Measurements from ENCODE around the gene ADPRM. TPM values are rescaled to one million over a fixed set of nuclear protein-coding genes. Genes with fewer than 3 reads are reported as not detected.
"Not testable (repeated sequence)": the region's sequence is repeated elsewhere in the genome, so short reads cannot be mapped to it uniquely, and the experiment has no call there.

The ADPRM gene
- 9.2 and 13.5 TPM in 2 replicates for total RNA-seq

DNA sequence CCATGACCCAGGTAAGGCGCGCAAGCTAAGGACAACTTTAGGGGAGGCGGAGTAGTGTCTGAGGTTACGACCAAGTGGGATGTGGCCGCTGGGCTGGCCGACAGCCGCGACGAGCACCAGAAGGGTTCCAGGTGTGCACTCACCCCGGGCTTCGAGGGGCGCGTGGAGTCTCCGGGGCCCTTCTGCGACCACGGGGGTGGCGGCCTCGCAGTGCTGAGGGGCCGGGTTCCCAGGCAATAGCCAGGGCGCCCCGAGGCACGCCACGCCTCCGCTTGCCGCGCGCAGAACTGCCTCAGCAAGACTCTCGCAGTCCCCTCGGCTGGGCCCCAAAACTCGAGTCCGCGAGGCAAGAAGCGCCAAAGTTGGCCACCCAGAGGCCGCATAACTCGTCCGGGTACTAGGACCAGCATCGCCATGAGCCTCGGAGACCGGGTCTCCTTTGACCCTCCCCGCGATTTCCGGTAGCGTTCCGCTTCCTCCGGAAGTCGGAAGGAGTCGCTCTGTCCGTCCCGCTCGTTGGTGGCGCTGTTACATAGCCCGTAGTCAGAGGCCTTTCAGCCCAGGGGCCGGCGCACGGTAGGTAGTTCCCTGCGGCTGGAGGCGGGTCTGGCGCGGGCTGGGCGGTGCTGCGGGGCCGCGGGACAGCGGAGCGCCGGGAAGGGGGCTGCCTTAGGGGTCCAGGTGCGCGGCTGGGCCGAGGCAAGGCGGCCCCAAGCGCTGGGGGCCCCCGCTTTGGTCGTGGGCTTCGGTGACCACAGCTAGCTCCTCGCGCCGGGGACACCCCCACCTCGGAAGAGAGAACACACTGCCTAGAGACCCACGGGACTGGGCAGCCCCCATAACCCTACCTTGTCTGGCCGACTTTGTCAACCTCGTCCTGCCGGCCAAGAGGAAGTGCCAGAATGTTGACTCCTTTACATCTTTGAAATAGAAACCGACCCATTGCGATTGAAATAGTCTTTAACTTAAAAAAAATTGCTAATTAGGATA, at the start of gene ADPRM, which contains the start of gene SCO1:
ADPRM (plus strand) TSS at position 503 of the 990 bp plus-strand sequence. CDS start 7,333 bp downstream, outside the sequence.
SCO1 (minus strand) TSS at position 442 of the 990 bp plus-strand sequence; CDS start at position 416, 26 bp downstream.
- DNase-seq (ENCODE audit: low read depth, low spot score), result peak; percentile 83

GRCh38 chr17:10648381-10648780, 49.0 kb upstream of the ADPRM start:
- no peak for DNase-seq (ENCODE audit: low read depth, low spot score)

DNA sequence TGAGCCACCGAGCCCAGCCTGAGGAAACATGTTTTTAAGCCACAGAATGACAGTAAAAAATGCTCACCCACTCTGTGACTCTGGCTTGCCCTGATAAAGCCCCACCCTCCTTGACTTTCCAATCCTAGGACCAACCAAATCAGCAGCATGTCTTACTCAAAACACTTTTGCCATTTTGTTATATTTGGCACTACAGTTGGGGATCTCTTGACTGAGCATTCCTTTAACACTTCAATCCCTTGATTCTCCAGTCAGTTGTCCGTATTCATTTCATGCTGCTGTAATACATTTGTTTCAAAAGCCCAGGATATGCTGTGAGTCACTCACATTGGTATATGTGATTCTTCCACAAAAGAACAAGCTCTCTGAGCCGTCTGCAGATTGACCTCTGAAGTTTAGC, 48.4 kb upstream of the ADPRM start:
- no peak for DNase-seq (ENCODE audit: low read depth, low spot score)

GRCh38 chr17:10649602-10650001, 47.8 kb upstream of the ADPRM start:
- DNase-seq (ENCODE audit: low read depth, low spot score), result no peak

DNA sequence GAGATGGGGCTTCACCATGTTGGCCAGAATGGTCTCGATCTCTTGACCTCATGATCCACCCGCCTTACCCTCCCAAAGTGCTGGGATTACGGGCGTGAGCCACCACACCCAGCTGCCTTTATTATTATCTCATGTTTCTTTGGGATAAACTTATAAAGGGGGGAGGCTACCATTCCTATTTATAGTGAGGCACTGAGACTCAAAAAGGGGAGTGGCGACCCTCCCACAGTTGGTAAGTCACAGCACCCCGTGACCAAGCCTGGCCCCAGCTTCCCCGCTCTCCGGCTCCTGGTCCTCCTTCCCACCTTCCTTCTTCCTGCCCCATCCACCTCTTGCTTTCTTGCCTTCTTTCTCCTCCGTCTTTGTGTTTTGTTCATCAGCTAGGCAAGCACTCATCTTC, 45.5 kb upstream of the ADPRM start:
- no peak for DNase-seq (ENCODE audit: low read depth, low spot score)

DNA sequence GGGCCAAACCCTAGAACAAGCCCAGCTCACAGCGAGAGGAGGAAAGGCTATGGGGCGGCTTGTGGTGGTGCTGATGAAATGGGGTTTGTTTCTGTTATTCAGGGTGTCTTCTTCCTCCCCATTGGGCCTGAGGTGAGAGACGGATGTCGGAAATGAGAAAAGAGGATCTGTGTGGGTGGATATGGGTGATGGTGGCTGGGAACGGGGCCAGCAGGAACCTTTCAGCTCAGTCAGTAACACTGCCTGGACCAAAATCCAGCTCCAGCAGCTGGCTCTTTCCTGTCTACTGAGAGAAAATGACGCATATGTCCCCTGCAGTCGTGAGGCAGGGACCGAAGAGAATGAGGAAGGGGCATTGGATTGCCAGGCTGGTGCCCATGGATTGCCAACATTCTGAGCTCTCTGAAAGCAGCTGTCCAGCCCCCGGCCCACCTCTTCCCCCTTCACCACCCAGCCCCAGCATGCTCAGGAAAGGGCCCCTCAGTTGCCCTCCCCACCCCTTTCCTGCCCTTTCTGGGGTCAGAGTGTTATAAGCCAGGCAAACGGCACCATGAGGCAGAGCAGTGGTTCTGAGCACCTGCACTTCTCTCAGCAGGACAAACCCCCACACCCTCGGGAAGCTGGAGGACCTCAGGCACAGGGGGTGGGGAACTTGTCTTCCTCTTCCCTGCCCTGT, 44.3 kb upstream of the ADPRM start:
- no peak for DNase-seq (ENCODE audit: low read depth, low spot score)

GRCh38 chr17:10653987-10654386, 43.4 kb upstream of the ADPRM start:
- no peak for DNase-seq (ENCODE audit: low read depth, low spot score)

DNA sequence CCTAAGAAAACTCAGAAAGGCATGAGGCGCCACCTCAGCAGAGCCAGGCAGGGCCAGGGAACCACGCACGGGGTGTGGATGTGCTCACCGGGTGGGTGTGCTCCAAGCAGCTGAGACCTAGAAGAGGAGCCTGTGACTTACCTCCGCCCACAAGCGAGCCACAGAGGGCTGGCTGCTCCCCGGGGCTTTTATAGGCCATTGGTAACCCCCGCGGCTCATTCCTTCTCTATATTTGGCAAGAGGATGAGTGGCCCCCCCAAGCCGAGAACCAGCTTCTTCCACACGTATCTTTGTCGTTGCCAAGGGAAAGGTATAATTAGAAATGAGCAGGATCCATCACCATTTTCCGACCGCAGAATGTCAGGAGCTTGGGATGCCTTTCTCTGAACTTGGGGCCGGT, 40.2 kb upstream of the ADPRM start, which contains the start of gene MYH3:
MYH3 (minus strand) TSS at position 162 of the 400 bp plus-strand sequence. CDS start 2,245 bp downstream, outside the sequence.
- DNase-seq (ENCODE audit: low read depth, low spot score), result no peak

DNA sequence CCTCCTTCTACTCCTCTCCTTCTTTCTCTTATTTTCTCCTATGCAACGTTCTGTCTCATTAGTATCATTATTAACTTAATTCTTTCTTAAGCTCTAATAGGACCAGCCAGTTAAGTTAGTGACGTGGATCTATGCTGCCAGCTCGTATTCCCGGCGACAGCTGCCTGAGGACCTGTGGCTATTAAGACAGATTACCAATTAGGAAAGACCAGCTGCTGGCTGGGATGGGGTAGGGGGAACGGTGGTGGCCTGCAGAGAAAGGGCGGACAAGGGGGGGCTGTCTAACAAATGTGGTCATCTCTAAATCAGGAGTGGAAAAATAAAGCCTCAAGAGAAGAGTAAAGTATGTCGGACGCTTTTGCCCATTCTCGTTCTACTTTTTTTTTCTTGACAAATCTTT, 39.5 kb upstream of the ADPRM start:
- DNase-seq (ENCODE audit: low read depth, low spot score), result no peak

- no peak for DNase-seq (ENCODE audit: low read depth, low spot score)
Observed at GRCh38 chr17:10661437-10661836, 36.0 kb upstream of the ADPRM start.

GRCh38 chr17:10663231-10663630, 34.2 kb upstream of the ADPRM start:
- DNase-seq (ENCODE audit: low read depth, low spot score), result no peak

DNA sequence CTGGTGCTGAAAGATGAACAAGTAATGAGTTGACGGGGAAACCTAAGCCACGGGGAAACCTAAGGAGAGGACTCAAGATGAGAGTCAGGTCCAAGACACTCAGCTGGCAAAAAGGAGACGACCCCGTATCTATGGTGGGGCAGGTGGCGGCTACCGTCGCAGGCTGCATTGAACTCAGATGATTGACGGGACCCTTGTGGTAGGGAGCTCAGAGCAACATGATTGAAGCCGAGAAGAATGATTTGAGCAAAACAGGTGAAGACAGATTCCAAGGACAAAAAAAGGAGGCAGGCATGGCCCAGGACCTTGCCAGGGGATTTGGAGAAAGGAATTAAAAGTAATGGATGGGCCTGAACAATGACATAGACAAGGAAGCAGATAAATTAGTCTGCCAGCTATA, 32.8 kb upstream of the ADPRM start:
- no peak for DNase-seq (ENCODE audit: low read depth, low spot score)

DNA sequence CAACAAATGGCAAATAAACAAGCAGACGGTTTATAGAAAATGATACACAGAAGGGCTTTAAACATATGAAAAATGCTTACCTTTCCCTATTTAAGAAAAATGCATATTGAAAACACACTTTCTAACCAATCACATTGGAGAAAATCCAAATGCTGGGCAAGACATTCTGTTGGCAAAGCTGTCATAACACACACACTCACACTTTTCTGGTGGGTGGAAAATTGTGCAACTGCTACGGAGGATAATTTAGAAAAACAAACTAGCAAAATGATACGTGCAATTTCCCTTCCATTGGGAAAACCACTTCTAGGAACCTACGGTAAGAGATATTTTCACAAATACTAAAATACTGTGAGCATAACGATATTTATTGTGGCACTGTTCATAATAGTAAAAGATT, 30.5 kb upstream of the ADPRM start:
- DNase-seq (ENCODE audit: low read depth, low spot score), result no peak

DNA sequence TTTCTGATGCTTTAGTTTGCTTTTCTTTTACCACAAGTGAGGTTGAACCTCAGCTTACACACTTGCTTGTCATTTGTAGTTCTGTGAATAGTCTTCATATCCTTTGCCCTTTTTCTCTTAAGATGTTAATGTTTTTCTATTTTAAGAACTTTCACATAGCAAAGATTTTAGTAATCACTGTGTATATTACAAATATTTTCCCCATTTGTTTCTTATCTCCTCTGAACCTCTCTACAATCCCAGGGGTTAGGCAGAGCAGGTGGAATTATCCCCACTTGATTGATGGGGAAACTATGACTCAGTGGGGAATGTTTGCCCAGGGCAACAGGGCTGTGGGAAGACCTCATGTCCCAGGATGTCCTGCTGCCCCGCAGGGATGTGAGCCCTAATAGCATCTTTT, 28.6 kb upstream of the ADPRM start:
- no peak for DNase-seq (ENCODE audit: low read depth, low spot score)

GRCh38 chr17:10673312-10673711, 24.1 kb upstream of the ADPRM start:
- no peak for DNase-seq (ENCODE audit: low read depth, low spot score)

DNA sequence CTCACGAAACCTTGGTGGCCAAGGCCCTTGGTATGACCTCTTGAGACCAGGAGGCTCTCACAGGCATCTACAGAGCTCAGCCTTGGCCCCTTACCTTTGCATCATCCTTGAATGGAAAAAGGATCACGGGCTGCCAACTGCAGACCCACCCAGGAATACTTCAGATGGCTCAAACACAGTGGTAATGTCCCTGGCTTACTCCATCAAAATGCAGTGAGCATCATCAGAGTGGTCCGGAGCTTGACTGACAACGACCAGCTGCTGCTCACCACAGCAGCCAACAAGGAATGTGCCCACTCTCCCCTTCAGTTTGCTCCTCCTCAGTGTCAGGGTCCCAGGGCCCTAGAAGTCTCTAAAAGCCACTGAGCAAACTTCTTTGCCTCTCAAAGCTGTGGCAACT, 22.7 kb upstream of the ADPRM start:
- DNase-seq (ENCODE audit: low read depth, low spot score), result no peak

DNA sequence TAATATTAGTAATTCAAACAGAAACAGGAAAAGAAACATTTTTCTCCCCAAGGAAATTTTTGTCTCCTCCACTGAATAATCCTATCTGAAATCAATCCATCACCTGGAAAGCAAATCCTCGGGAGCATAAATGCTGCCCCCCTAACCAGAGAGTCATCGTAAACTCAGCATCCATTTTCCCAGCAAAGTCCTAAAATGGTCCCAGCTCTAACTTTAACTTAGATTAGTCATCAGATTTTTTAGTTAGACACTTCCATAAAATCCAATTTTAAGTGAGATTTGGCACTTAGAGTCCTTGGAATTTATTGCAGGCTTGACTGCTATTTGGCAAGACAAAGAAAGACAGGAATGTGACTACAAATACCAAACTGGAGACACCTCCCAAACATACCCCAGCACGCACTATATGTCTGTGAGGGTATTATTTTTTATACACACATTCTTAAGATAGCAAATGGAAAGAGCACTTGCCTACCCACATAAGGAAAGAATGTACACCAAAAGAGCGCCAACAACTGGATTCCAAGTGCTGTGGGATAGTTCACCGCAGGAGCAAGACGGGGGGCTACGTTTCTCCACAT, 15.4 kb upstream of the ADPRM start:
- DNase-seq (ENCODE audit: low read depth, low spot score), result no peak

- no peak for DNase-seq (ENCODE audit: low read depth, low spot score)
Observed at GRCh38 chr17:10683853-10684252, 13.5 kb upstream of the ADPRM start.

GRCh38 chr17:10687499-10687898, 9.9 kb upstream of the ADPRM start:
- no peak for DNase-seq (ENCODE audit: low read depth, low spot score)

DNA sequence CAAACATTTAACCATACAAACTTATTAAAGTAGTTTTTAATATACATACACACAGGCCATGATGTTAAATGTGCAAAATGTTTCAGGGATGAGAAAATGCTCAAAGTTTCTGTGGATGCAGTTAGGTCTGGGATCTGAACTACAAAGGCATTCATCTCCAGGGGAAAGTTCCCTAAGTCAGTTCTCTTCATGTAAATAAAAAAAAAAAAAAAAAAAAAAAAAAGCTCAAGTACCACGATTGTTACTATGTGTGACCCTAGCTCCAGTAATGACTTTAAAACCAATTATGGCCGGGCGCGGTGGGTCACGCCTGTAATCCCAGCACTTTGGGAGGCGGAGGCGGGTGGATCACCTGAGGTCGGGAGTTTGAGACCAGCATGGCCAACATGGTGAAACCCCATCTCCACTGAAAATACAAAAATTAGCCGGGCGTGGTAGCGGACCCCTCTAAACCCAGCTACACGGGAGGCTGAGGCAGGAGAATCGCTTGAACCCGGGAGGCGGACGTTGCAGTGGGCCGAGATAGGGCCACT, 1.5 kb upstream of the ADPRM start:
- DNase-seq (ENCODE audit: low read depth, low spot score), result not testable (repeated sequence)

DNA sequence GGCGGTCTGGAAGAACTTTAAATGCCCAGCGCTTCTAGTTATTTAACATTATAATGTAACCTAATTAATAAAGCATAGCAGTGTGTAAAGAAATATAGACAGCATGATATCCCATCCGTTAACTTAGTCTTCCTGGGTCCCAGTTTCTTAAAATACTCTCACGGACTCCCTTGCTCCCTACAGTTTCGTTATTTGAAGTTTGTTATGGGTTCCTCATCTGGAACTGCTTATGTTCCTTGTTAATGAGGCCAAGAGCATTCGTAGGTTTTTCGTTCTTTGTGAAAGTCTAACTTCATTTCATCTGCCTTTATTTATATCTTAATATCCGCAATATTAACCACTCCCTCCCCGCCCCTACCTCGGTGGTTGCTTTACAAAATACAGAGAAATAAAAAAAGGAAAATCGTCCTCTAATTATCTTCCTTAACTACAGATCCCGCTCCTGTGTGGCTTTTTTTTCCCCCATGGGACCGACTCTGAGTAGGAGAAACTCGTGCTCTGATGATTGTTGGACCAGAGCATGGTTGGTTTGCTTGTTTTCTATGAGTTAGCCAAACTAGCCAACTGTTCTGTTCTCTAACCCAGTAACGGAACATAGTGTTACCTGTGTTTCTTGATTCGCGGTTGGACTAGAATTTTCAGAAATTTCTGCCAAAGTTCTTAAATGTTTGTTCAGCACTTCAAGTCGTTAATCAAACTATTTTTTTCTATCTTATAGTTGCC, 863 bp downstream of the ADPRM start:
- no peak for DNase-seq (ENCODE audit: low read depth, low spot score)
